Measurements from ENCODE around the gene PDZD7.

Gene PDZD7

GRCh38 chr10:100965820-100966219 is 65.1 kb downstream of the PDZD7 start:
- TF ChIP-seq EZH2 (IDR thresholded peaks at IDR 0.05; ENCODE audit: borderline replicate concordance, low read depth, low read length, severe bottlenecking) = no peak
- no peak for TF ChIP-seq CTCF (IDR thresholded peaks at IDR 0.05; ENCODE audit: borderline replicate concordance, extremely low read depth, low read length, poor library complexity, severe bottlenecking)
- Histone ChIP-seq H3K4me3 (ENCODE audit: low read depth in 1 of 2, low read length in 2 of 2) (no peak overlapping the region), H4K20me1 (ENCODE audit: insufficient read depth, low read length) (no peaks in the 10 kb centered on the region), H3K4me1 (ENCODE audit: insufficient read depth, low read length) (no peaks in the 10 kb centered on the region), H3K27ac (ENCODE audit: low read length) (no peak overlapping the region), H3K36me3 (ENCODE audit: insufficient read depth, low read length) (peaks cover 43% of the 10 kb centered on the region), H3K79me2 (ENCODE audit: insufficient read depth, low read length) (no peaks in the 10 kb centered on the region), H3K9ac (ENCODE audit: low read depth, low read length) (no peak overlapping the region), H3K4me2 (ENCODE audit: insufficient read depth, low read length) (no peak overlapping the region), H3K9me3 (ENCODE audit: insufficient read depth, low read length, severe bottlenecking) (no peaks in the 10 kb centered on the region), H2AFZ (ENCODE audit: low read depth, low read length) (no peak overlapping the region), H3K27me3 (ENCODE audit: insufficient read depth, low read length, poor library complexity) (no peaks in the 10 kb centered on the region)
- DNase-seq (no peak), ATAC-seq (ENCODE audit: insufficient read depth, low read depth) (no peak)

GRCh38 chr10:100963826-100964225 is 67.1 kb downstream of the PDZD7 start:
- H3K36me3 ChIP-seq (ENCODE audit: insufficient read depth, low read length) = peaks cover 59% of the 10 kb centered on the region
- TF ChIP-seq EZH2 (IDR thresholded peaks at IDR 0.05; ENCODE audit: borderline replicate concordance, low read depth, low read length, severe bottlenecking) (no peak), CTCF (IDR thresholded peaks at IDR 0.05; ENCODE audit: borderline replicate concordance, extremely low read depth, low read length, poor library complexity, severe bottlenecking) (no peak)

GRCh38 chr10:100962351-100963080 is 68.4 kb downstream of the PDZD7 start:
- no peak overlapping the region for H3K27ac ChIP-seq (ENCODE audit: low read length)
- no peak for ATAC-seq (ENCODE audit: insufficient read depth, low read depth)

More at GRCh38 chr10:100963826-100964225, 67.1 kb downstream of the PDZD7 start:
- H3K4me1 ChIP-seq (ENCODE audit: insufficient read depth, low read length) = no peaks in the 10 kb centered on the region
- H2AFZ ChIP-seq (ENCODE audit: low read depth, low read length) = no peak overlapping the region
- H3K79me2 ChIP-seq (ENCODE audit: insufficient read depth, low read length) = no peaks in the 10 kb centered on the region
- no peak overlapping the region for H3K4me3 ChIP-seq (ENCODE audit: low read depth in 1 of 2, low read length in 2 of 2)
- DNase-seq (no peak), ATAC-seq (ENCODE audit: insufficient read depth, low read depth) (no peak)
- no peaks in the 10 kb centered on the region for H3K9me3 ChIP-seq (ENCODE audit: insufficient read depth, low read length, severe bottlenecking)
- no peak overlapping the region for H3K4me2 ChIP-seq (ENCODE audit: insufficient read depth, low read length)
- H3K27ac ChIP-seq (ENCODE audit: low read length) = no peak overlapping the region
- no peak overlapping the region for H3K9ac ChIP-seq (ENCODE audit: low read depth, low read length)
- H4K20me1 ChIP-seq (ENCODE audit: insufficient read depth, low read length) = no peaks in the 10 kb centered on the region
- H3K27me3 ChIP-seq (ENCODE audit: insufficient read depth, low read length, poor library complexity) = no peaks in the 10 kb centered on the region

More at GRCh38 chr10:100962351-100963080, 68.4 kb downstream of the PDZD7 start:
- no peak for DNase-seq
- H3K27me3 ChIP-seq (ENCODE audit: insufficient read depth, low read length, poor library complexity) = no peaks in the 10 kb centered on the region
- TF ChIP-seq EZH2 (IDR thresholded peaks at IDR 0.05; ENCODE audit: borderline replicate concordance, low read depth, low read length, severe bottlenecking) = no peak
- no peak for TF ChIP-seq CTCF (IDR thresholded peaks at IDR 0.05; ENCODE audit: borderline replicate concordance, extremely low read depth, low read length, poor library complexity, severe bottlenecking)
- H4K20me1 ChIP-seq (ENCODE audit: insufficient read depth, low read length) = no peaks in the 10 kb centered on the region
- no peak overlapping the region for H3K4me3 ChIP-seq (ENCODE audit: low read depth in 1 of 2, low read length in 2 of 2)
- no peak overlapping the region for H3K4me2 ChIP-seq (ENCODE audit: insufficient read depth, low read length)
- H3K36me3 ChIP-seq (ENCODE audit: insufficient read depth, low read length) = peaks cover 70% of the 10 kb centered on the region
- H3K9ac ChIP-seq (ENCODE audit: low read depth, low read length) = no peak overlapping the region
- H2AFZ ChIP-seq (ENCODE audit: low read depth, low read length) = no peak overlapping the region
- no peaks in the 10 kb centered on the region for H3K4me1 ChIP-seq (ENCODE audit: insufficient read depth, low read length)
- no peaks in the 10 kb centered on the region for H3K9me3 ChIP-seq (ENCODE audit: insufficient read depth, low read length, severe bottlenecking)
- no peaks in the 10 kb centered on the region for H3K79me2 ChIP-seq (ENCODE audit: insufficient read depth, low read length)
